Fibroblast of pulmonary artery (primary cell): ENCODE data around the gene C13orf46.

ENCODE experiments used
- DNase-seq: peaks from one replicate; pipeline ENCODE4 v3.0.0-alpha.2; 2010; ENCODE audit warnings: low read depth
- H3K4me3 ChIP-seq: replicated peaks from 2 replicates; pipeline ENCODE4 v1.5.1; 2011; ENCODE audit warnings: low read depth, mild to moderate bottlenecking, control low read depth, low read length, moderate library complexity
- TF ChIP-seq, protein P1 (sequence below): IDR thresholded peaks from 2 replicates; pipeline ENCODE4 v1.5.1; 2011; ENCODE audit warnings: mild to moderate bottlenecking, control low read depth, low read length, inconsistent platforms; ENCODE audit errors: missing control alignments

C13orf46 gene

GRCh38 chr13:113938246-113938645, 35.6 kb downstream of the C13orf46 start:
- no peak overlapping the region for H3K4me3 ChIP-seq
- DNase-seq: no peak
- TF ChIP-seq, protein P1, sequence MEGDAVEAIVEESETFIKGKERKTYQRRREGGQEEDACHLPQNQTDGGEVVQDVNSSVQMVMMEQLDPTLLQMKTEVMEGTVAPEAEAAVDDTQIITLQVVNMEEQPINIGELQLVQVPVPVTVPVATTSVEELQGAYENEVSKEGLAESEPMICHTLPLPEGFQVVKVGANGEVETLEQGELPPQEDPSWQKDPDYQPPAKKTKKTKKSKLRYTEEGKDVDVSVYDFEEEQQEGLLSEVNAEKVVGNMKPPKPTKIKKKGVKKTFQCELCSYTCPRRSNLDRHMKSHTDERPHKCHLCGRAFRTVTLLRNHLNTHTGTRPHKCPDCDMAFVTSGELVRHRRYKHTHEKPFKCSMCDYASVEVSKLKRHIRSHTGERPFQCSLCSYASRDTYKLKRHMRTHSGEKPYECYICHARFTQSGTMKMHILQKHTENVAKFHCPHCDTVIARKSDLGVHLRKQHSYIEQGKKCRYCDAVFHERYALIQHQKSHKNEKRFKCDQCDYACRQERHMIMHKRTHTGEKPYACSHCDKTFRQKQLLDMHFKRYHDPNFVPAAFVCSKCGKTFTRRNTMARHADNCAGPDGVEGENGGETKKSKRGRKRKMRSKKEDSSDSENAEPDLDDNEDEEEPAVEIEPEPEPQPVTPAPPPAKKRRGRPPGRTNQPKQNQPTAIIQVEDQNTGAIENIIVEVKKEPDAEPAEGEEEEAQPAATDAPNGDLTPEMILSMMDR: no peak

DNA sequence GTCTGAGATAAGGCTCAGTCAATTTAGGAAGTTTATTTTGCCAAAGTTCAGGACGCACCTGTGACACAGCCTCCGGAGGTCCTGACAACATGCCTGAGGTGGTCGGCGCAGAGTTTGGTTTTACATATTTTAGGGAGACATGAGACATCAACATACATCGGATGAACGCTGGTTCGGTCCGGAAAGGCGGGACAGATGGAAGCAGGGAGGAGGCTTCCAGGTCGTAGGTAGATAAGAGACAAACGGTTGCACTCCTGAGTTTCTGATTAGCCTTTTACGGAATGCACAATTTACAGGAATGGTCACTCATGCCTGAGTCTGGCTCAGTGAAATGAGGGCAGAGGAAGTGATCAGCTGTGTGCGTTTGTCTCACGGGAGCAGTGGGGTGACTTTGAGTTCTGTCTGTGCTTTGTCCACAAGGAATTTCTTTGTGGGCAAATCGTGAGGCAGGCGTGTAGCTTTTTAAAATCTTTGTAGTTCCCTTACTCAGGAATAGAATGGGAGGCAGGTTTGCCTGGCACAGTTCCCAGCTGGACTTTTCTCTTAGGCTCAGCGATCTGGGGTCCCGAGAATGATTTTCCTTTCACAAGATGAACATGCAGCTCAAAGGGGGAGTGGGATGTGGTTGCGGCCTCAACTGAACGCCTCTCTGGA, 36.2 kb downstream of the C13orf46 start:
- no peak overlapping the region for H3K4me3 ChIP-seq
- TF ChIP-seq, protein P1: no peak
- no peak for DNase-seq

DNA sequence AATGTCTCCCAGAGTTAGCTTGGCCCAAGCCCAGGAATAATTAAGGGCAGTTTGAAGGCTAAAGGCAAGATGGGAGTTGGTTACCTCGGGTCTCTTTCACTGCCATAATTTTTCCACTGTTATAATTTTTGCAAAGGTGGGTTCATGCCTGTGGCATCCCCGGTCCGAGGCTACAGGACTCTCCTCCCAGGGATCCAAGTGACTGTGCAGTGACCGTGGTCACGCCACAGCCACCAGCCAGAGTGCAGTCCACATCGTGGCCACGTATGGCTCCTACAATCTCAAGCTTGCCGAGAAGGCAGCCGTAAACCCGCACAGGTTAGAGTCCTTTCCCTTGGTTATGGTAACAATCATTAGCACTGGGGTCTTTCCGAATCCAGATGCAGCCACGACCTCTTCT, 36.8 kb downstream of the C13orf46 start:
- TF ChIP-seq, protein P1: no peak
- no peak overlapping the region for H3K4me3 ChIP-seq
- DNase-seq: no peak

GRCh38 chr13:113936166-113936965, 37.5 kb downstream of the C13orf46 start:
- H3K4me3 ChIP-seq: no peak overlapping the region
- TF ChIP-seq, protein P1: no peak
- DNase-seq: no peak

- no peak for DNase-seq
- H3K4me3 ChIP-seq: no peak overlapping the region
- TF ChIP-seq, protein P1: no peak
Observed at GRCh38 chr13:113935001-113935844, 38.7 kb downstream of the C13orf46 start.

DNA sequence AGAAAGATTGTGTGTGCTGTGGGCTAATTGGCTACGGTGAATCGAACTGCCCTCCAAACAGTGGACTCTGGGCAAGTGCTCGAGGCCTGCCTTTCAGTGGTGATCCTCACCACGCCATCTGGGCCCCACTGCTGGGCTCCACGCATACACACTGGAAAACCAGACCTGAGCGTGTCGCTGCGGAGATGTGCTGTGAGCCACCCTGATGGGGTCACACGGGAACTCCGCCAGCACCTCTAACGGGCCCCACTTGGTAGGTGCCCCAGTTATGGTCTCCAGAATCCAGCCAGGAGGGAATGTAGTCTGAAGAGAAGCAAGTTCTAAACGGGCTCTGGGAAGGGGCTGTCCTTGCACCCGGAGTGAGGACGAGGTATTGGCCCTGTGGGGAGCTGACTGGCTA, 39.3 kb downstream of the C13orf46 start:
- no peak overlapping the region for H3K4me3 ChIP-seq
- DNase-seq: no peak
- TF ChIP-seq, protein P1: no peak
